Activated CD4-positive, alpha-beta T cell treated with anti-CD3 and anti-CD28 coated beads, Interleukin-2, amount 50 U/mL, for 16 hours (primary cell): ENCODE data around the gene RFNG.
"Not testable (repeated sequence)": the region's sequence is repeated elsewhere in the genome, so short reads cannot be mapped to it uniquely, and the experiment has no call there.

ENCODE experiments used
- DNase-seq: peaks from one replicate; pipeline ENCODE4 v3.0.0-alpha.2; 2020

RFNG gene

GRCh38 chr17:82041144-82041814 is 10.3 kb downstream of the RFNG start:
- DNase-seq: no peak

- no peak for DNase-seq
Measured at GRCh38 chr17:82039695-82040299, 11.8 kb downstream of the RFNG start.

GRCh38 chr17:82038796-82039409 is 12.7 kb downstream of the RFNG start:
- not testable (repeated sequence) for DNase-seq

GRCh38 chr17:82037889-82038195 is 13.8 kb downstream of the RFNG start:
- no peak for DNase-seq

- peak; percentile 97 for DNase-seq
Measured at GRCh38 chr17:82037092-82037888, 14.3 kb downstream of the RFNG start, which contains the start of gene DCXR. Gene DCXR, minus strand, starts transcription at chr17:82037697. Its CDS starts 15 bp downstream, at chr17:82037682.

GRCh38 chr17:82036634-82037091 is 14.9 kb downstream of the RFNG start:
- DNase-seq: no peak

GRCh38 chr17:82035956-82036633 is 15.5 kb downstream of the RFNG start:
- DNase-seq: no peak

GRCh38 chr17:82035488-82035887 is 16.1 kb downstream of the RFNG start:
- no peak for DNase-seq

GRCh38 chr17:82034371-82035011 is 17.1 kb downstream of the RFNG start:
- no peak for DNase-seq

GRCh38 chr17:82033359-82034085 is 18.1 kb downstream of the RFNG start:
- DNase-seq: no peak

- peak; percentile 41 for DNase-seq
Measured at GRCh38 chr17:82031885-82032627, 19.6 kb downstream of the RFNG start.

- no peak for DNase-seq
Measured at GRCh38 chr17:82031303-82031884, 20.2 kb downstream of the RFNG start, which contains the start of gene RAC3. Gene RAC3, plus strand, starts transcription at chr17:82031678. Its CDS starts 84 bp downstream, at chr17:82031762.

- peak; percentile 87 for DNase-seq
Measured at GRCh38 chr17:82030470-82031302, 20.9 kb downstream of the RFNG start.

GRCh38 chr17:82029990-82030469 is 21.6 kb downstream of the RFNG start:
- DNase-seq: no peak

- no peak for DNase-seq
Measured at GRCh38 chr17:82029391-82029790, 22.2 kb downstream of the RFNG start.

GRCh38 chr17:82028966-82029365 is 22.6 kb downstream of the RFNG start:
- no peak for DNase-seq

- DNase-seq: no peak
Measured at GRCh38 chr17:82028246-82028645, 23.4 kb downstream of the RFNG start.

- no peak for DNase-seq
Measured at GRCh38 chr17:82025401-82026107, 26.1 kb downstream of the RFNG start.

- DNase-seq: no peak
Measured at GRCh38 chr17:82024859-82025258, 26.8 kb downstream of the RFNG start.
